Measurements from ENCODE around the gene EPB41L2.

Gene EPB41L2

GRCh38 chr6:130870179-130870880 is 192.7 kb downstream of the EPB41L2 start:
- DNase-seq (ENCODE audit: low read depth, low spot score): no peak

GRCh38 chr6:130869681-130870080 is 193.4 kb downstream of the EPB41L2 start:
- DNase-seq (ENCODE audit: low read depth, low spot score): no peak

- no peak for DNase-seq (ENCODE audit: low read depth, low spot score)
These were observed 197.3 kb downstream of the EPB41L2 start for GRCh38 chr6:130865793-130866192.

GRCh38 chr6:130864344-130864743 is 198.7 kb downstream of the EPB41L2 start:
- no peak for DNase-seq (ENCODE audit: low read depth, low spot score)

GRCh38 chr6:130863415-130864230 is 199.4 kb downstream of the EPB41L2 start:
- no peak for DNase-seq (ENCODE audit: low read depth, low spot score)

GRCh38 chr6:130862370-130862769 is 200.7 kb downstream of the EPB41L2 start:
- no peak for DNase-seq (ENCODE audit: low read depth, low spot score)

GRCh38 chr6:130859161-130859867 is 203.7 kb downstream of the EPB41L2 start:
- DNase-seq (ENCODE audit: low read depth, low spot score): no peak

GRCh38 chr6:130858498-130859160 is 204.4 kb downstream of the EPB41L2 start:
- DNase-seq (ENCODE audit: low read depth, low spot score): no peak

GRCh38 chr6:130858054-130858453 is 205.0 kb downstream of the EPB41L2 start:
- DNase-seq (ENCODE audit: low read depth, low spot score): no peak

- DNase-seq (ENCODE audit: low read depth, low spot score): no peak
These were observed 209.4 kb downstream of the EPB41L2 start for GRCh38 chr6:130853555-130854183.

GRCh38 chr6:130852844-130853554 is 210.0 kb downstream of the EPB41L2 start:
- no peak for DNase-seq (ENCODE audit: low read depth, low spot score)

- DNase-seq (ENCODE audit: low read depth, low spot score): no peak
These were observed 212.0 kb downstream of the EPB41L2 start for GRCh38 chr6:130851026-130851425.

GRCh38 chr6:130849594-130849993 is 213.5 kb downstream of the EPB41L2 start:
- no peak for DNase-seq (ENCODE audit: low read depth, low spot score)

- DNase-seq (ENCODE audit: low read depth, low spot score): no peak
These were observed 214.1 kb downstream of the EPB41L2 start for GRCh38 chr6:130848945-130849344.

GRCh38 chr6:130847001-130847910 is 215.8 kb downstream of the EPB41L2 start:
- no peak for DNase-seq (ENCODE audit: low read depth, low spot score)

- no peak for DNase-seq (ENCODE audit: low read depth, low spot score)
These were observed 216.5 kb downstream of the EPB41L2 start for GRCh38 chr6:130846501-130846900.

GRCh38 chr6:130843575-130844320 is 219.3 kb downstream of the EPB41L2 start:
- no peak for DNase-seq (ENCODE audit: low read depth, low spot score)

- DNase-seq (ENCODE audit: low read depth, low spot score): no peak
These were observed 221.8 kb downstream of the EPB41L2 start for GRCh38 chr6:130841128-130841728.

- no peak for DNase-seq (ENCODE audit: low read depth, low spot score)
These were observed 223.0 kb downstream of the EPB41L2 start for GRCh38 chr6:130840050-130840449.
